ENCODE results near the gene LSP1.

The LSP1 gene

GRCh38 chr11:1926156-1927025 is 73.5 kb downstream of the LSP1 start:
- Histone ChIP-seq H3K4me3 (ENCODE audit: low read depth, low read length) (no peak overlapping the region), H3K36me3 (ENCODE audit: control insufficient read depth, insufficient read depth, low read length) (no peaks in the 10 kb centered on the region), H3K9me3 (ENCODE audit: control insufficient read depth, insufficient read depth, low read length) (no peaks in the 10 kb centered on the region), H3K9ac (ENCODE audit: low read depth, low read length) (no peak overlapping the region), H3K27me3 (ENCODE audit: control insufficient read depth, insufficient read depth, low read length) (no peaks in the 10 kb centered on the region), H3K27ac (ENCODE audit: low read depth, low read length) (no peak overlapping the region), H3K4me1 (ENCODE audit: control insufficient read depth, insufficient read depth, low read length) (no peaks in the 10 kb centered on the region)

GRCh38 chr11:1927026-1927847 is 74.4 kb downstream of the LSP1 start:
- Histone ChIP-seq H3K36me3 (ENCODE audit: control insufficient read depth, insufficient read depth, low read length) (no peaks in the 10 kb centered on the region), H3K27ac (ENCODE audit: low read depth, low read length) (no peak overlapping the region), H3K27me3 (ENCODE audit: control insufficient read depth, insufficient read depth, low read length) (no peaks in the 10 kb centered on the region), H3K9ac (ENCODE audit: low read depth, low read length) (no peak overlapping the region), H3K4me1 (ENCODE audit: control insufficient read depth, insufficient read depth, low read length) (no peaks in the 10 kb centered on the region), H3K9me3 (ENCODE audit: control insufficient read depth, insufficient read depth, low read length) (no peaks in the 10 kb centered on the region), H3K4me3 (ENCODE audit: low read depth, low read length) (no peak overlapping the region)

- Histone ChIP-seq H3K9ac (ENCODE audit: low read depth, low read length) (no peak overlapping the region), H3K4me1 (ENCODE audit: control insufficient read depth, insufficient read depth, low read length) (no peaks in the 10 kb centered on the region), H3K36me3 (ENCODE audit: control insufficient read depth, insufficient read depth, low read length) (no peaks in the 10 kb centered on the region), H3K9me3 (ENCODE audit: control insufficient read depth, insufficient read depth, low read length) (no peaks in the 10 kb centered on the region), H3K27me3 (ENCODE audit: control insufficient read depth, insufficient read depth, low read length) (no peaks in the 10 kb centered on the region), H3K4me3 (ENCODE audit: low read depth, low read length) (no peak overlapping the region), H3K27ac (ENCODE audit: low read depth, low read length) (no peak overlapping the region)
These were observed 75.1 kb downstream of the LSP1 start for GRCh38 chr11:1927848-1928469.

DNA sequence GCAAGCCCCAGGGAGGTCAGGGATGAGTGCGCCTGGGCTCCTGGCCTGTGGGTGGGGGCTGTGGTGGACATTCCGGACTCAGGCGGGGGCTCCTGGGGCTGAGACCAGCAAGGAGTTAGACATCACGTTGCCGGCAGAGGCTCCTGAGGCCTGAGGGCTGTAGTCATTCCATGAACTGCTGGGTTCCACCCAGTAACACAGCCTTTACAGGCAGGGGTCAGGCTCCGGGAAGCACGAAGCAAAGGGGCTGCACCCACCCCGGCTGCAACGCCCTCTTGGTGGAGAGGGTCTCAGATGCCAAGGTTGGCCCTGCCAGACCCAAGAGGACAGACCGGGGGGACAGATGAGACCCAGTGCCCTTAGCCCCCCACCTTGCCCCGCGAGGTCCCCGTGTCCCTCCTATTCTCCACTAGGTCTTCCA is 75.6 kb downstream of the LSP1 start:
- Histone ChIP-seq H3K9me3 (ENCODE audit: control insufficient read depth, insufficient read depth, low read length) (no peaks in the 10 kb centered on the region), H3K4me1 (ENCODE audit: control insufficient read depth, insufficient read depth, low read length) (no peaks in the 10 kb centered on the region), H3K36me3 (ENCODE audit: control insufficient read depth, insufficient read depth, low read length) (no peaks in the 10 kb centered on the region), H3K9ac (ENCODE audit: low read depth, low read length) (no peak overlapping the region), H3K4me3 (ENCODE audit: low read depth, low read length) (no peak overlapping the region), H3K27ac (ENCODE audit: low read depth, low read length) (no peak overlapping the region), H3K27me3 (ENCODE audit: control insufficient read depth, insufficient read depth, low read length) (no peaks in the 10 kb centered on the region)

DNA sequence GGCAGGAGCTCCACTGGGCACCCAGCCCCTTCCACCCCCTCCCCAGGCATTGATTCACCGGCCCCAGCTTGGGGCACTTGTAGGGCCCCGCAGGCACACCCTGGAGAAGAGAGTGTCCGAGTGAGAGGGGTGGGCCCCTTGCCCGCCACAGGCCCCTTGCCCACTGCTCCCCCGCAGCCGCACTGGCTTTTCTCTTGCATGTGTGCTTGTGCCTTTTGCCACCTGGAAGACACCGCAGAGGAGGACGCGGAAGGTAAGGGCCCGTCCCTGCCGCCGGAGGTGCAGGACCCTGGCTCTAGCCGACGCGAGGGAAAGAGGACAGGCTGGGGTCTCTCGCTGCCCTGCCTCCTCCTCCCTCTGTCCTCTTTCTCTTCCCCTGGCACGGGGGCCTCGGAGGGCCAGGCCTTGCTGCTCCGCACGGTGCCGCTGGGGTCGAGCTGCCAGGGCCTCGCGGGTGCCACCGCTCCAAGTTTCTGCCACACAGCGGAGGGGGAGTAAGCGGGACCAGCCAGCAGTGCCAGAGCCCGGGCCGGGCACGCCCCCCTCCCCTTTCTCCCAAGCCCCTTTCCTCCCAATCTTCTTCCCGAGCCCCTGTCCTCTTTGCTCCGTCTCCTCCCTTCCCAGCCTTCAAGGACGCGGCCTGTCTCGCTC is 76.1 kb downstream of the LSP1 start:
- Histone ChIP-seq H3K9me3 (ENCODE audit: control insufficient read depth, insufficient read depth, low read length) (no peaks in the 10 kb centered on the region), H3K9ac (ENCODE audit: low read depth, low read length) (no peak overlapping the region), H3K27me3 (ENCODE audit: control insufficient read depth, insufficient read depth, low read length) (no peaks in the 10 kb centered on the region), H3K27ac (ENCODE audit: low read depth, low read length) (no peak overlapping the region), H3K36me3 (ENCODE audit: control insufficient read depth, insufficient read depth, low read length) (no peaks in the 10 kb centered on the region), H3K4me1 (ENCODE audit: control insufficient read depth, insufficient read depth, low read length) (no peaks in the 10 kb centered on the region), H3K4me3 (ENCODE audit: low read depth, low read length) (no peak overlapping the region)

DNA sequence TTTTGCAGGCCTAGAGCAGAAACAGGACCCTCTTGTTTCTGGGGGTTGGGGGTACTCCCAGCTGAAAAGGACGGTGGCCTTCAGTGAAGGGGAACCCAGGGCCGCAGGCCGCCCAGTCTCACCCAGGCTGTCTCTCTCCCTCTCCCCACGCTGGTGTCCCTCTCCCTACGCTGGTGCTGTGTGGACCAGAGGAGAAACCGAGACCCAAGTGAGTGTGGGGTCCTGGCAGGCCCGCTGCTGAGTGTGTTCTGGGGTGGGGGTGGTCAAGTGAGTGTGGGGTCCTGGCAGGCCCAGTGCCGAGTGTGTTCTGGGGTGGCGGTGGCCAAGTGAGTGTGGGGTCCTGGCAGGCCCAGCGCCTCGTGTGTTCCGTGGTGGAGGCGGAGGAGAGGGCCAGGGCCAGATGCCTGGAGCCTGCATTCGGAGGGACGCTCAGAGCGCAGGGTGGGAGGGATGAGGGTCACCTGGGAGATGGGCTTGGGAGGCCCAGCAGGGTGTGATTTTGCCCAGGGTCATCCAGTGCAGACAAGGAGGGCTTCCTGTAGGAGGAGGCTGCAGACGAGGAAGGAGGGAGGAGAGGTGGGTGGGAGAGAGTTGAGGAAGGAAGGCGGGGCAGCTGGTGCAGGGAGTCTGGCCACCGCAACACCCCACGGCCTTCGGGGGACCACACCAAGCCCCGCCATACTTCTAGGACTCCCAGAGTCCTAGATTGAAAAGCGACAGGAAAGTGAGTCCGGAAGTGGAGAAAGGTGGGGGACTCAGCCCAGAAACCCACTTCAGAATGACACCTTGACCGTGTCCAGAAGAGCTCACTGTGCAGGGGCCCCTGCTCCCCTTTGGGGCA is 77.0 kb downstream of the LSP1 start:
- Histone ChIP-seq H3K9ac (ENCODE audit: low read depth, low read length) (no peak overlapping the region), H3K27ac (ENCODE audit: low read depth, low read length) (no peak overlapping the region), H3K36me3 (ENCODE audit: control insufficient read depth, insufficient read depth, low read length) (no peaks in the 10 kb centered on the region), H3K4me3 (ENCODE audit: low read depth, low read length) (no peak overlapping the region), H3K9me3 (ENCODE audit: control insufficient read depth, insufficient read depth, low read length) (no peaks in the 10 kb centered on the region), H3K27me3 (ENCODE audit: control insufficient read depth, insufficient read depth, low read length) (no peaks in the 10 kb centered on the region), H3K4me1 (ENCODE audit: control insufficient read depth, insufficient read depth, low read length) (no peaks in the 10 kb centered on the region)

GRCh38 chr11:1930462-1930830 is 77.6 kb downstream of the LSP1 start:
- Histone ChIP-seq H3K9me3 (ENCODE audit: control insufficient read depth, insufficient read depth, low read length) (no peaks in the 10 kb centered on the region), H3K36me3 (ENCODE audit: control insufficient read depth, insufficient read depth, low read length) (no peaks in the 10 kb centered on the region), H3K27me3 (ENCODE audit: control insufficient read depth, insufficient read depth, low read length) (no peaks in the 10 kb centered on the region), H3K4me1 (ENCODE audit: control insufficient read depth, insufficient read depth, low read length) (no peaks in the 10 kb centered on the region), H3K9ac (ENCODE audit: low read depth, low read length) (no peak overlapping the region), H3K27ac (ENCODE audit: low read depth, low read length) (no peak overlapping the region), H3K4me3 (ENCODE audit: low read depth, low read length) (no peak overlapping the region)

- Histone ChIP-seq H3K36me3 (ENCODE audit: control insufficient read depth, insufficient read depth, low read length) (no peaks in the 10 kb centered on the region), H3K27me3 (ENCODE audit: control insufficient read depth, insufficient read depth, low read length) (no peaks in the 10 kb centered on the region), H3K4me1 (ENCODE audit: control insufficient read depth, insufficient read depth, low read length) (no peaks in the 10 kb centered on the region), H3K9ac (ENCODE audit: low read depth, low read length) (no peak overlapping the region), H3K9me3 (ENCODE audit: control insufficient read depth, insufficient read depth, low read length) (no peaks in the 10 kb centered on the region), H3K27ac (ENCODE audit: low read depth, low read length) (no peak overlapping the region), H3K4me3 (ENCODE audit: low read depth, low read length) (no peak overlapping the region)
These were observed 78.6 kb downstream of the LSP1 start for GRCh38 chr11:1931341-1932104.

DNA sequence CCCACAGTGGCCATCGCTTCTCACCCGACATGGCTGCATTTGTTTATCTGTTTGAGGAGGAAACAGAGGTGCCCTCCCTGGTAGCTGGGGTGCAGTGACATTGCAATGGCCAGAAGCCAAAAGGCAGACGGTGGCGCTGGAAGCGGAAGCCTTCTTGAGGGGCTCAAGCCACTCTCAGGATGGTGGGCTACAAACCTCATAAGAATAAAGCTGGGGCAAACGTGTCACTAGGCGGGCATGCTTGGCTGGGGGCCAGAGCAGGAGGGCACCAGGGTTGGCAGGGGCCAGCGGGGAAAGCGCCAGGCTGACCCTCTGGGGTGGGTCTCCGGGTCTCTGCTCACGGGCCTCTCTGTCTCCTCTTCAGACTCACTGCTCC is 79.2 kb downstream of the LSP1 start:
- no peaks in the 10 kb centered on the region for H3K9me3 ChIP-seq (ENCODE audit: control insufficient read depth, insufficient read depth, low read length)
- H3K36me3 ChIP-seq (ENCODE audit: control insufficient read depth, insufficient read depth, low read length) = no peaks in the 10 kb centered on the region
- H3K27ac ChIP-seq (ENCODE audit: low read depth, low read length) = no peak overlapping the region
- no peaks in the 10 kb centered on the region for H3K4me1 ChIP-seq (ENCODE audit: control insufficient read depth, insufficient read depth, low read length)
- no peaks in the 10 kb centered on the region for H3K27me3 ChIP-seq (ENCODE audit: control insufficient read depth, insufficient read depth, low read length)
- H3K4me3 ChIP-seq (ENCODE audit: low read depth, low read length) = no peak overlapping the region
- no peak overlapping the region for H3K9ac ChIP-seq (ENCODE audit: low read depth, low read length)

GRCh38 chr11:1932681-1933080 is 79.8 kb downstream of the LSP1 start:
- Histone ChIP-seq H3K4me1 (ENCODE audit: control insufficient read depth, insufficient read depth, low read length) (no peaks in the 10 kb centered on the region), H3K9ac (ENCODE audit: low read depth, low read length) (no peak overlapping the region), H3K36me3 (ENCODE audit: control insufficient read depth, insufficient read depth, low read length) (no peaks in the 10 kb centered on the region), H3K27me3 (ENCODE audit: control insufficient read depth, insufficient read depth, low read length) (no peaks in the 10 kb centered on the region), H3K27ac (ENCODE audit: low read depth, low read length) (no peak overlapping the region), H3K4me3 (ENCODE audit: low read depth, low read length) (no peak overlapping the region), H3K9me3 (ENCODE audit: control insufficient read depth, insufficient read depth, low read length) (no peaks in the 10 kb centered on the region)
